OCI-LY1 (cell line): Measurements from ENCODE around the gene GLIS1.

ENCODE experiments used
- H2AFZ ChIP-seq: fragments of 200-600 bp; sonication (generic), shearing (Covaris generic); 2 replicates; pipeline ENCODE4 v1.6.0; 2014; ENCODE audit warnings: antibody characterized with exemption, mild to moderate bottlenecking, low read length
- H3F3A ChIP-seq: fragments of 200-600 bp; sonication (generic), shearing (Covaris generic); 2 replicates; pipeline ENCODE4 v1.6.0; 2014; ENCODE audit warnings: mild to moderate bottlenecking, antibody characterized with exemption, low read length, moderate library complexity; ENCODE audit not compliant: insufficient read depth
- H3K27ac ChIP-seq: fragments of 200-600 bp; sonication (generic); 2 replicates; pipeline ENCODE4 v1.5.1; 2014; ENCODE audit warnings: low read length, mixed run types, mild to moderate bottlenecking, low read depth; ENCODE audit not compliant: poor library complexity, severe bottlenecking
- H3K27me3 ChIP-seq: fragments of 200-600 bp; sonication (generic); 2 replicates; pipeline ENCODE4 v1.6.0; 2014; ENCODE audit warnings: antibody characterized with exemption, mild to moderate bottlenecking, low read length, moderate library complexity; ENCODE audit not compliant: insufficient read depth
- H3K36me3 ChIP-seq: fragments of 200-600 bp; sonication (generic); 2 replicates; pipeline ENCODE4 v1.6.1; 2014; ENCODE audit warnings: mild to moderate bottlenecking, antibody characterized with exemption, low read length, moderate library complexity, mixed read lengths; ENCODE audit not compliant: insufficient read depth
- H3K4me1 ChIP-seq: fragments of 200-600 bp; sonication (generic); 2 replicates; pipeline ENCODE4 v1.5.1; 2014; ENCODE audit warnings: mild to moderate bottlenecking, low read length, moderate library complexity; ENCODE audit not compliant: insufficient read depth, severe bottlenecking
- H3K4me2 ChIP-seq: fragments of 200-600 bp; sonication (generic), shearing (Covaris generic); 2 replicates; pipeline ENCODE4 v1.6.1; 2014; ENCODE audit warnings: low read length
- H3K4me3 ChIP-seq: fragments of 200-600 bp; sonication (generic); 2 replicates; pipeline ENCODE4 v1.5.1; 2014; ENCODE audit warnings: low read length, low read depth, mild to moderate bottlenecking, mixed read lengths; ENCODE audit not compliant: poor library complexity, severe bottlenecking
- H3K79me2 ChIP-seq: fragments of 200-600 bp; shearing (Covaris generic); 2 replicates; pipeline ENCODE4 v1.6.1; 2016; ENCODE audit warnings: mixed run types, low read length, mixed read lengths; ENCODE audit not compliant: insufficient read depth
- H3K9ac ChIP-seq: fragments of 200-600 bp; sonication (generic), shearing (Covaris generic); 2 replicates; pipeline ENCODE4 v1.6.1; 2014; ENCODE audit warnings: mild to moderate bottlenecking, low read length, mixed read lengths
- H3K9me2 ChIP-seq: fragments of 200-600 bp; sonication (generic), shearing (Covaris generic); 2 replicates; pipeline ENCODE4 v1.6.1; 2014; ENCODE audit warnings: low read depth, mild to moderate bottlenecking, low read length, mixed read lengths
- H3K9me3 ChIP-seq: fragments of 200-600 bp; shearing (Covaris generic); 2 replicates; pipeline ENCODE4 v1.6.1; 2014; ENCODE audit warnings: low read length, mixed read lengths
- H4K20me1 ChIP-seq: fragments of 200-600 bp; sonication (generic), shearing (Covaris generic); 2 replicates; pipeline ENCODE4 v1.6.0; 2016; ENCODE audit warnings: mild to moderate bottlenecking, low read length; ENCODE audit not compliant: insufficient read depth
- CTCF ChIP-seq: fragments of 200-600 bp; sonication (generic), shearing (Covaris generic); IDR thresholded peaks from 2 replicates; pipeline ENCODE4 v1.5.1; 2017; ENCODE audit warnings: mild to moderate bottlenecking, antibody characterized with exemption, low read length, moderate library complexity, mixed read lengths
- EZH2 ChIP-seq: fragments of 200-600 bp; sonication (generic), shearing (Covaris generic); IDR thresholded peaks from 2 replicates; pipeline ENCODE4 v1.8.0; 2017; ENCODE audit warnings: borderline replicate concordance, mixed run types, mild to moderate bottlenecking, antibody characterized with exemption, low read length, moderate library complexity, mixed read lengths

The GLIS1 gene

GRCh38 chr1:53706356-53706755, 32.6 kb downstream of the GLIS1 start:
- H3K27me3 ChIP-seq = 0 out of 2 replicates have a peak, but pooled peaks cover 8% of the 10 kb centered on the region
- no peak overlapping the region for H3K4me2 ChIP-seq
- no peaks in the 10 kb centered on the region for H3K9me2 ChIP-seq
- no peaks in the 10 kb centered on the region for H3F3A ChIP-seq
- H3K36me3 ChIP-seq = no peaks in the 10 kb centered on the region
- H3K4me3 ChIP-seq = no peak overlapping the region
- H3K9ac ChIP-seq = no peak overlapping the region
- no peaks in the 10 kb centered on the region for H3K79me2 ChIP-seq
- no peaks in the 10 kb centered on the region for H4K20me1 ChIP-seq
- no peak overlapping the region for H2AFZ ChIP-seq
- H3K27ac ChIP-seq = no peak overlapping the region
- H3K4me1 ChIP-seq = no peaks in the 10 kb centered on the region
- no peak for TF ChIP-seq EZH2
- TF ChIP-seq CTCF = no peak
- H3K9me3 ChIP-seq = no peaks in the 10 kb centered on the region

- H3K9ac ChIP-seq = no peak overlapping the region
- no peak overlapping the region for H2AFZ ChIP-seq
- TF ChIP-seq CTCF = no peak
- no peak for TF ChIP-seq EZH2
- H3K36me3 ChIP-seq = no peaks in the 10 kb centered on the region
- no peaks in the 10 kb centered on the region for H3F3A ChIP-seq
- H4K20me1 ChIP-seq = no peaks in the 10 kb centered on the region
- peaks cover 8% of the 10 kb centered on the region; the same call in 1 of the 2 replicates for H3K27me3 ChIP-seq
- no peak overlapping the region for H3K27ac ChIP-seq
- H3K9me2 ChIP-seq = no peaks in the 10 kb centered on the region
- no peaks in the 10 kb centered on the region for H3K79me2 ChIP-seq
- no peaks in the 10 kb centered on the region for H3K4me1 ChIP-seq
- H3K4me3 ChIP-seq = no peak overlapping the region
- no peaks in the 10 kb centered on the region for H3K9me3 ChIP-seq
- no peak overlapping the region for H3K4me2 ChIP-seq
Observed at GRCh38 chr1:53705446-53706096, 33.4 kb downstream of the GLIS1 start.

GRCh38 chr1:53704804-53705445, 34.0 kb downstream of the GLIS1 start:
- peaks cover 8% of the 10 kb centered on the region; the same call in 1 of the 2 replicates for H3K27me3 ChIP-seq
- no peaks in the 10 kb centered on the region for H3K79me2 ChIP-seq
- no peak overlapping the region for H3K27ac ChIP-seq
- no peak overlapping the region for H3K9ac ChIP-seq
- H3K9me2 ChIP-seq = no peaks in the 10 kb centered on the region
- no peak overlapping the region for H3K4me3 ChIP-seq
- H3F3A ChIP-seq = no peaks in the 10 kb centered on the region
- no peaks in the 10 kb centered on the region for H3K36me3 ChIP-seq
- TF ChIP-seq EZH2 = no peak
- no peak for TF ChIP-seq CTCF
- no peak overlapping the region for H3K4me2 ChIP-seq
- H3K4me1 ChIP-seq = no peaks in the 10 kb centered on the region
- H2AFZ ChIP-seq = no peak overlapping the region
- no peaks in the 10 kb centered on the region for H3K9me3 ChIP-seq
- no peaks in the 10 kb centered on the region for H4K20me1 ChIP-seq
